GM21367 (cell line): Measurements from ENCODE around the gene PPT1.
A peak's percentile ranks its signal among the peaks of the same experiment; 100 is the strongest.
"Not testable (repeated sequence)": the region's sequence is repeated elsewhere in the genome, so short reads cannot be mapped to it uniquely, and the experiment has no call there.

Experiments
- ATAC-seq: cut with Tn5 transposase; IDR thresholded peaks from one replicate; pipeline ENCODE4 v1.9.1; 2021; ENCODE audit not compliant: unreplicated experiment

PPT1 gene

DNA sequence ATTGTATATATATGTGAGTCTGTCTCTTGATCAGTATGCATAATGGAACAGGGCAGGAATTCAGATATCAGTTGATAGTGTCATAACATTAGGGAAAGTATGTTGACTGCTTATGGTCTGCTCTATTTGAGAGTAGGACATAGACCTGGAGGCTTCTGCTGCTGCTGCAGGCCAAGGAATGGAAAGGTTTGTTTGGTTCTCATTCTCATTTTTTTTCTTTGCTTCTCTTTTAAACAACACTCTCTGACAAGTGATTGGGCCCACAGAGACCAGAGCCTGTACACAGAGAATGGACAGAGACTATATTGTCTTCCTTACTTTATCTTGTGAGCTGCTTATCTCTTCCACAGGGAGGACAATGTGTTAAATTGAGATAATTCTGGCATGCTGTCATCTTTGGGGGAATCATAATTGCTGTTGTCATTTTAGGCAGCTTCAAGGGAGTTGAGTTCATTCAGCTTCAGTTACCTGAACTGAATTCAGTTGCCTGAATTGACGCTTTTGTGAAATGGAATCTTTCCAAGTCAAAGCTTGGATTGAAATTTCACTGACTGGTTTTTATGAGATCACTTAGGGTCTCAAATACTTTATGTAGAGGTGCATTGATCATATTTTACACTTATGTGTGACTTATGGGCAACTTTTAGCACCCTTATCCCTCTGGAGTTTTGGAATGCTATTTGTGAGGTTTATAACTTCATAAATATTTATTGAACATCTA, 39.6 kb downstream of the PPT1 start:
- ATAC-seq = no peak

DNA sequence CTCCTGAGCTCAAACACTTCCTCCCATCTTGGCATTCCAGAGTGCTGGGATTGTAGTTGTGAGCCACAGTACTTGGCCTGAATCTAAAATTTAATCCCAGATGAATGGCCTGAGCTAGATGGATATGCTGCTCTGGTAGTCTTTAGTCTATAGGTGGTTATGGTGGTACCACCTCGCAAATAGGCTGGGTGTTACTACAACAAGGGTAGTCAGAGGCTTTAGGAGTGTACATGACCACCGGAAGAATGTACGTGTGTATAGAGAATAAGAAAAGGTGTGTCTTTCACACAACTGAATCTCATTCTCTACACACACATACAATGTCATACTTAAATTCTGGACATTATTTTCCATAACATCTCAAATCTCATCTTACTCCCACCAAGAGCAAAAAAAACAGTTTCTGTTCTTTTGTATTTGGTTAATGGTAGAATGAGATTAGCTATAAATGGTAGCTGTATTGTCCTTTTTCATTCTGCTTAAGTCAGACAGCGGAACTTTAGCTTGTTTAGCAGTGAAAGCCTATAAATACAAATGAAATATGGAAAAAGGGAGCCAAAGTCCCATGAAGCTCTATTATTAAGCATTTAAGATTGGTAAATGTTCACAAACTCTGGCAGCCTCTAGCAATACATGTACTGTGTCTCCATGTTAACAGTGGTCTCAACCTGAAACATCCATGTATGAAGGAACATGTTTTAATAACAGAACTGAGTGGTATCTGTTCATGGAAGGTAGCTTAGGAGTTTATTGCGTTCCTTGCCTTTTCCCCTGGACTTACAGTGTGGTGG, 40.3 kb downstream of the PPT1 start:
- no peak for ATAC-seq

DNA sequence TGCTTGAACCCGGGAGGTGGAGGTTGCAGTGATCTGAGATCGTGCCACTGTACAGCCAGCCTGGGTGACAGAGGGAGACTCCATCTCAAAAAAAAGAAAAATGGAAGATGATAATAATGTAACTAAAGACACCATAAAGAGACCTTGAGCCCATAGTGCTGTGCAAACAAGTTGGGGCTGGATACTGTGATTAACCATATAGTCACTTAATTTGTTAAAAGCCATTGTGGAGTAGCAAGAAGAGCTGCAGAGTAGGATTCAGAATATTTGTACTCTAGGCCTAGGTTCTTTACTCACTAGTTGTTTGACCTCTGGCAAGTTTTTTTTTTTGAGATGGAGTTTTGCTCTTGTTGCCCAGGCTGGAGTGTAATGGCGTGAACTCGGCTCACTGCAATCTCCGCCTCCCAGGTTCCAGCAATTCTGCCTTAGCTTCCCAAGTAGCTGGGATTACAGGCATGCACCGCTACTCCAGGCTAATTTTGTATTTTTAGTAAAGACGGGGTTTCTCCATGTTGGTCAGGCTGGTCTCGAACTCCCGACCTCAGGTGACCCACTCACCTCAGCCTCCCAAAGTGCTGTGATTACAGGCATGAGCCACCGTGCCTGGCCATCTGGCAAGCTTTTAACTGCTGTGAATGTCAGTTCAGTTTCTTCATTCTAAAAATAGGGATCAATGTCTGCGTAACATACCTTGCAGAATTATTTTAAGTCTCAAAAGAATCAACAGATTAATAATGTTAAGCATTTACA, 43.7 kb downstream of the PPT1 start:
- ATAC-seq = no peak

DNA sequence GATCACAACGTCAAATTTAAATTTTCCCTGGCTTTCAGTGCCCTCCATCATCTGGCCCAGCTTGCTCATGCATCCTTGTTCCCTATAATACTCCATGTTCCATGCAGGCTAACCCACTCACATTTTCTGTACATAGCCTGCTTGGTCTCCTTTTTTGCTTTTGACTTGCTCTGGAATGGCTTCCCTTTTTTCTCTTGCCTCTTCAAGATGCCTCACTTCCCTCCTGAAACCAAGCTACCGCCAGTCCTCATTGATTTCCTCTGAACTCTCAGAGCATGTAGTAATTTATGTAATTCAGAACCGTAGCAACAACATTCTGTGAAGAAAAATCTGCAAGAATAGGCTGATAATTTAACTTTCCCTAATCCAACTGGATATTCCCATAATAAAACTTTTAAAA, 46.2 kb downstream of the PPT1 start:
- ATAC-seq = no peak

DNA sequence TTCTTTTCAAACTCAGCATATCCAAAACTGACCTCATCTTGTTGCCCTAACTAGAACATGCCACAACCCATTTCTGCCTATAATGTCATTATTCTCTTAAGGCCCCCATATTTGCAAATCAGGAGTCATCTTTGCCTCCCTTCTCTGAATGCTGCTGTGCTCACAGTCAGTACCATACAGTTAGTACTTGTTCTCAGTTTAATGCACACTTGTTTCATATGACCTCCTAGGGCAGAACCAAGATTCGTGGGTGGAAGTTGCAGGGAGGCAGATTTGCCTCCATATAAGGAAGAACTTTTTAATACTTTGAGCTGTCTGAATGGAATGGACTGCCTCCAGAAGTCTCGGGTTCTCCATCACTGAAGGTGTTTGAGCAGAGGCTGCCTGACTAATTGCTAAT, 47.3 kb downstream of the PPT1 start:
- ATAC-seq = no peak

DNA sequence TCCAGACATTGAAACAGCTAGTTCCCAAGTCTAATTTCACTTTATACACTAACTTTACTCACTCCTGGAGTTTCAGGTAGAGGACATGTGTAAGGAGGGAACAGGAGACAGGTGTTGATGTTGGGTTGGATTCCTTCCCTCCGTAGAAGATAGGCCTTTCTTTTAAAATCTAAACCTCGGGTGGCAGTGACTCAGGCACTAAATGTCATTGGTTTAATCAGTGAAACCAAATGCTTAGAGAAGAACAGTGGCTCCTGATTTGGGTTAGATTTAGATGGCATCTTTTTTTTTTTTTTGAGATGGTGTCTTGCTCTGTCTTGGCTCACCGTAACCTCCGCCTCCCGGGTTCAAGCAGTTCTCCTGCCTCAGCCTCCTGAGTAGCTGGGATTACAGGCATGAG, 49.3 kb downstream of the PPT1 start:
- no peak for ATAC-seq

DNA sequence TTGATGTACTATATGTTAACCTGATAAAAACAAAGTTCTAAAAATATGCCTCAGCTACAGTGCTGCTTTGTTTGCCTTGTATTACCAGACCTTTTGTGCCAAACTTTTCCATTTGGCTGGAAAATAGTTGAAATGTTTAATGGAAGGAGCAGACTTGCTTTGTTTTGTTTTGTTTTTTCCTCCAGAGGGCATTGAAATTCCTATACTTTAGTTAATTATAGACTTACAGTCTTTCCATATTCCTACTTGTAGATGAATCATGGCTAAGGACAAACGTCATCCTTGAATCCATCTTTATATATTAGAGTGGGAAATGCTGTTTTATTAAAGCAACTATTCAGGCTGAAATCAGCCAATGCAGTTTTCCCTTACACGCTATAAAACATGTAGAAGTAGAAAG, 49.8 kb downstream of the PPT1 start:
- no peak for ATAC-seq

DNA sequence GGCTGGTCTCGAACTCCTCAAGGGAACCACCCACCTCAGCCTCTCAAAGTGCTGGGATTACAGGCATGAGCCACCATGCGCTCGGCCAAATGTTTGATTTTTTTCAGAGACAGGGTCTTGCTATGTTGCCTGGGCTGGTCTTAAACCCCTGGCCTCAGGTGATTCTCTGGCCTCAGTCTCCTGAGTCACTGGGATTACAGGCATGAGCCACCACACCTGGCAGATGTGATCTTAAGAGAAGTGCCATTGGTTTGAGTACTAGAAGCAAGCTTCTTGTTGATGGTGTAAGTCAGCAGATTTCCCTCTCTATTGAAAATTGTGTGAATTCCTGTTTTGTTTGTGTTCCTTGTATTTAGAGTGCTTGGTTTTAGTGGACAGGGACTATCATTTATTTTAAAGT, 51.3 kb downstream of the PPT1 start:
- no peak for ATAC-seq

DNA sequence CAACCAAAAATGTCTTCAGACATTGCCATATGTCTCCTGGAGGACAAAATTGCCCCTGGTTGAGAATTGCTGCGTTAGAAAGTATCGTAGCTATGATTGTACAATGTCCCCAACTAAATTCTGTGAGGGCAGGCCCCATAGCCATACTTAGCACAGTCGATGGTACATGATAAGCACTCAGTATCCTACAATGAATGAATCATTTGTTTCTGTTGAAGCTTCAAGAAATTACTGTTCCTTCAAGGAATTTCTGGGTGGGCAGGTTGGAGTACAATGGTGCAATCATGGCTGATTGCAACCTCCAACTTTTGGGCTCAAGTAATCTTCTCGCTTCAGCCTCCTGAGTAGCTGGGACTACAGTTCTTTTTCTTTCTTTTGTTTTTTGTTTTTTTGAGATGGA, 51.9 kb downstream of the PPT1 start:
- ATAC-seq = no peak

DNA sequence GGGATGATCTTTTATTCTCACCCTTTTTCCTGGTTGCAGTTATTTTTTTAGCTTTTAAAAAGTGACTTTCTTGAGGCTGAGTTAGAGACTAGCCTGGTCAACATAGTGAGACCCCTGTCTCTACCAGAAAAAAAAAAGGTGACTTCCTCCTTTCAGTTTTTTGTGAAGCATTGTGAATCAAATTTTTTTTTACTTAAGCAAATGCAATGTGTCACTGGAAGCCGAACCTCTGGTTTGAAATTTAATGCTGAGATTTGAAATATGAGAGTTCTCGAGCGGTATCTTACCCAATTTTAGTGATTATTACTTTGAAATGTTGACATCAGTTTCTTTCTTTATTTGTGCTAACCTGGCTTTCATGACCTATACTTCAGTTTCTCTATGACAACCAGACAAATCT, 52.9 kb downstream of the PPT1 start:
- ATAC-seq = no peak

DNA sequence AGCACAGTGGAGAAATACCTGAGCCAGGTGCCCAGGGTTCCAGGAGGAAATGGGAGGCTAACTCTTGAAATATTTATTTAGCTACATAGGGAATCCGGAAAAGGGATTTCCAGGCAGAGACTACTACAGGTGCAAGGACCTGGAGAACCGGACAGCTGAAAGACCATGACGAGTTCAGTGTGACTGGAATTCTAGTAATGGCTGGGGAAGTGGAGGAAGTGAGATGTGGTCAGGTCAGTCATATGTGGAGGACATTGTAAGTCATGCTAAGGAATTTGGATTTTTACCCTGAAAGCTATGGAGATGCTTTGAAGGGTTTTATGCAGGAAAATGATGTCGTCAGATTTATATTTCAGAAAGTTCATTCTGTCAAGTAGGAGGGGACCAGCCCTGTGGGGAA, 54.7 kb downstream of the PPT1 start:
- no peak for ATAC-seq

DNA sequence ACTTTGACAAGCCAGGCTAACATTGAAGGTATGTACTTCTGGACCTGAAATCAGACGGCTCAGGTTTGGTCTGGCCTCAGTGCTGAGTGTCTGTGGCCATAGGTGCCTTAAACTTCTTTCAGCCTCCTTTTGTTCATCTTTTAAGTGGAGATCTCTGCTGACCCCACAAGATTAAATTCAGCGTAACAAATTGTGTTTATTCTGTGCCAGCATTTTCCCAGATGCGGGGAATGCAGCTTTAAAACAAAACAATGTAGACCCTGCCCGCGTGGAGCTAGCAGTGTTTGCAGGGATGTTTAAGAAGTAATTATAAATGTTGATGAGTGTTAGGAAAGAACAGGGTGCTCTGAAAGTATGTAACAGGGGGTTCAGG, 55.6 kb downstream of the PPT1 start:
- ATAC-seq = no peak

DNA sequence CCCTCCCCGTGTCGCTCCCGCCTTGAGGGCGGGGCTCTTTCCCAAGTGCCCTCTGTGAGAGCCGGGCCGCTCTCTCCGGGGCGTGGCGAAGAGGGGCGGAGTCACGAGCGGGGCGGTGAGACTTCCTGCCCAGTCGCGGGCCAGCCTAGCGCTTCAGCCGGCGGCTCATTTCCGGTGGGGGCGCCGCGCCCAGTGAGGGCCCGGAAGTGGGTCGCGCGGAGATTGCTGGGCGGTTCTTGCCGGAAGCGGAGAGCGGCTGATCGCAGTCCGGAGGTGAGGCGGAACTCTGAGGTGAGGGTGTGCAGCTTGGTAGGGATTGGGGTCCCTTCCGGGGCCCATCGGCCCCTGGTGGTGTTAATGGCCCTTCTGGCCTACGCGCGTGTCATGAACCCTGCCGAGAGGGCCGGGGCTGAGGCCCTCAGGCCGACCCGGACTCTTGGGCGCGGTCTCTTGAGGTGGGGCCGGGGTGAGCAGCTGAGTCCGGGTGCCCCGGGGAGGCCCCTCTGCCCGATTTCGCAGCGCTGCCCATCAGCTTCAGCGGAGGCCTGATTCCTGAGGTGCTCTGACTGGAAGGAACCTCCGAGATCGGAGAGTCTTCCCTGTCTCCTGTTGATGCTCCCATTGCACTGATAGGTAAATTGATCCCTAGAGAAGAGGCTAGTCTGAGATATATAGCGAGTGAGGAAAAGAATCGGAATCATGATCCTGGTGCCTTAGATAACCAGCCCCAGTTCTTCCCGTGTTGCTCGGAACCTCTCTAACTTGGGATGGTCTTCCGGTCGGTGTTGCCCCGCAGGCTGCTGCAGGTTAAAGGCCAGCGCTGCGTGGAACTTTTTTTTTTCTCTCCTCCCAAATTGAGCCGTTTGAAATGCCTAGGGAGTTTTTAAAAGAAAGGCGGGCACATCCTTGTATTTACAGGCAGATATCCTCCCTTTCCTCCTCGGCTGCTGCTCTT, 56.3 kb downstream of the PPT1 start, which contains the start of gene CAP1:
CAP1 (plus strand) TSS at position 219 of the 955 bp plus-strand sequence. CDS start 18,618 bp downstream, outside the sequence.
- ATAC-seq = peak; percentile 81

DNA sequence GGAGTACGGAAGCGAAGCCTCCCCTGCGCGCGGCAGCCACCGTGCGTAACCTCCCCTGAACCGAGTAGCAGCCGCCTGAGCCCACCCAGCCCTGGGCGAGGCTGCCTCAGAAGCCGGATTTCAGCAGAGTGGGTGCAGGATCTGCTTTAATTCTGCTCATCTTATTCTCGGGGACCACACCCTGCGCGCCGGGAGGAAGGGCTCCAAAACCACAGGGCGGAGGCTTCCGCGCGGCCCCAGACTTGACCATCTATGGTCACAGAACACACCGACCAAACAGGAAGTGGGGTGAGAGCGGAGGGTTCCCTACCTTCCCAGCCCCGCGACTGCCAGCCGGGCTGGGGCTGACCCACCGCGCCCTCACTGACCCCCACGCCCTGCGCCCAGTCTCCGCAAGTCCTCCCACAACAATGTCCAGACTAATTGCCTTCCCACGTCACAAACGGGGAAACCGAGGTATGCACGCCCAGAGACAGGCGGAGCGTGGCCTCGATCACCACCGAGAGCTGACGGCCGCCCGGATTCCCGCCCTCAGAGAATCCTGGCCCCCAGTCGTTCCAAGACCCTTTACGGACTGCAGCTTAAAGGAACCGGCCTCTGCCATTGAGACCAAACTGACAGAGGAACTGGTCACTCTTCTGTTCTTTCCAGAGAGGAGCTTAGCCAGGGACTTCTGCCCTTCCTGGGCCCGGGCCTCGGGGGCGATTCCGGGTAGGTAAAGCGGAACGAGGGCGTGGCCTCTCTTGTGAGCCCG, 57.1 kb downstream of the PPT1 start:
- peak; percentile 49 for ATAC-seq

DNA sequence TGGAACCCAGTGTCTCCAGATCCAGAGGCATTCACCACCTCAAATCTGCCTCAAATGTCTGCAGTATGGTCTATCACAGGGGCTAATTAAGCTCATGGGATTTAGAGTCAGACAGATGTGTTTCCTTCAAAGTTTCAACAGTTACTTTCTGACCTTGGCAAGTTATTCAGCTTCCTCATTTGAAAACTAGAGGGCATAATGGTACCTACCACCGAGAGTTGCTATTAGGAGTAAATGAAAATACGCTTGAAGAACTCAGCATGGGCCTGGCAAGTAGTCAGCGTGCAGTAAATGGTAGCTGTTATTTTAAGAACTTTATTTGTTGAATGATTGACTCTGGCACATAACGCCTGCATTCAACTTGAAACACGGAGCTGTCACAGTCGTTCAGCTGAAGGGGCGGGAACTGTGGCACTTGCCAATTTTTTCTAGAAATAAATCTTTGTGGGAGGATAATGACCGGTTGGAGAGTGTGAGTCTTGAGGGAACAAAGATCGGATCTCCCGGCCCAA, 57.8 kb downstream of the PPT1 start:
- ATAC-seq = no peak

DNA sequence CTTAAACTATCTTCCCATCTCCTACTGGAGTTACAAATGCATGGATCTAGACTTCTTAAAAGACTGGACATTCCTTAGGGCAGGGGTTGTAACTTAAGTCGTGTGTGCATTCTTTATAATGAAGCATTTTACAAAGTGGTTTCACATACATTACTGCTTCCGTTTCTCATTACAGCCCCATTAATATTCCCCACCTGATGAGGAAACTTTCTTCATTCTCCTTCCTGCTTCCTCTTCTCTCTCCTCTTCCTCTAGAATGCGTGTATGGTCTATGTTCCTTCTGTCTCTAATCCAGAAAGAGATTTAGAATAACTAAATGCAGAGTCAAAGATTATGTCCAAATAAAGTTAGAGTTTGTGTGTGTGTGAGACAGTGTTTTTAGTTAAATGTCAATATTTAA, 58.4 kb downstream of the PPT1 start:
- no peak for ATAC-seq

DNA sequence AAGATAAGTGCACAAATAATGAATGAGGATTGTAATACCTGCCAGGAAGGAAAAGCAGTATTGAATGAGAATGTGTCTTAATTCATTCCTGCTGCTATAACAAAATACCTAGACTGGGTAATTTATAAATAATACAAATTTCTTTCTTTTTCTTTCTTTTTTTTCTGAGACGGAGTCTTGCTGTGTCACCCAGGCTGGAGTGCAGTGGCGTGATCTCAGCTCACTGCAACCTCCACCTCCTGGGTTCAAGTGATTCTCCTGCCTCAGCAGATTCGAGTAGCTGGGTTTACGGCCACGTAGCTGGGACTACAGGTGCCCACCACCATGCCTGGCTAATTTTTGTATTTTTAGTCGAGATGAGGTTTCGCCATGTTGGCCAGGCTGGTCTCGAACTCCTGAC, 59.8 kb downstream of the PPT1 start:
- not testable (repeated sequence) for ATAC-seq

DNA sequence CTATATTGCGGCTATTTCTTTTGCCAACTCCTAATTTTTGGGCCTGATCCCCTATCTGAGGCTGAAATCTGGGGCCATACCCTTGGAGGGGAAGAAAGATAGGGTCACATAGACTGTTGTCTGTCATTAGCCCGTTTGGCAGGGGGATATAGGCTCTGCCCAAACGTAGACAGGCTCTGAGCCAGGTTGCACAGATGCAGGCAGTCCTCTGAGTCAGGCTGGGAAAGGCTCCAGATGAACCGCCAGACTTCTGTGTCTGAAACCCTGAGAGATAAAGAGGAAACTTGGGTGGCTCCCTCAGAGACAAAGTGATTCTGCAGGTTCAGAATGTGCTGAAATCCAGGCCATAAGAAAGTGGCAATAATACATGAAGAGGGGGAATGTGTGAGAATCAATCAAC, 60.5 kb downstream of the PPT1 start:
- ATAC-seq = no peak

DNA sequence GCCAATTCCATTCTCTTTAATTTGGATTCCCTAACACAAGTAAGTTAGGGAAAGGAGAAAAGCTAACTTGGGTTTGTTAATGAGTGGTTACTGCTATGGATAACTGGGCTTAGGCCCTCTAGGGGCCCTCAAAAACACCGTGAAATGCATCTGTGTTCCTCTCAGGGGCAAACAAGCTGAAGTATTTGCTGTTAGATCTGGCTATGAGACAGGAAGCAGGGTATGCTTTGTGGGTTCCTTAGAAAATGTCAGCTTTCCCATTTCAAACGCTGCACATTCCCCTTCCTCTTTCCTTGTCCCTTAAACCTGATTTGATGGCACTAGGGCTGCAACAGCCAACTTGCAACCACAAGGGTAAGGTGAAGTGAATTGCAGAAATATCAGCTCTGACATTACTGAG, 62.2 kb downstream of the PPT1 start:
- no peak for ATAC-seq
